HG03097 (cell line): Measurements from ENCODE around the gene RPA1.
"Not testable (repeated sequence)": the region's sequence is repeated elsewhere in the genome, so short reads cannot be mapped to it uniquely, and the experiment has no call there.

Source experiments
- ATAC-seq: cut with Tn5 transposase; IDR thresholded peaks from one replicate; pipeline ENCODE4 v1.9.1; 2021; ENCODE audit not compliant: unreplicated experiment, low FRiP score

Gene RPA1

DNA sequence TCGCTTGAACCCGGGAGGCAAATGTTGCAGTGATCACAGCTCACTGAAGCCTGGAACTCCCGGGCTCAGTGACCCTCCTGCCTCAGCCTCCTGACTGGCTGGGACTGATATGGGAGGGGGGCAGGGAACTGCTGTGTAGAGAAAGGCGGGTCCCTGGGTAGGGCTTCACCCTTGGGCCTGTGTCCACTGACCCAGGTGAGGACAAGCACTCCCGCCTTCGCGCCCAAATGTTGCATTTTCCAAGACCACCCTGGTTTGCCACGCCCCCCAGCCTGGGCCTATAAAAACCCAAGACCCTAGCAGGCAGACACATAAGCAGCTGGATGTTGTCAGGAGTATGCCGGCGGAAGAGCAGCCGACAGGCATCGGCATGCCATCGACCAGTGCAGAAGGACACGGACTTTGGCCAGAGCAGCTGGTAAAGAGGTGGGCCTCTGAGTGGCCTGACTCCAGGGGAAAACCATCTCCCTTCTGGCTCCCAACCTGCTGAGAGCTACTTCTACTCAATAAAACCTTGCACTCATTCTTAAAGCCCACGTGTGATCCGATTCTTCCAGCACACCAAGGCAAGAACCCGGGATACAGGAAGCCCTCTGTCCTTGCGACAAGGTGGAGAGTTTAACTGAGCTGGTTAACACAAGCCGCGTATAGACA lies 19.2 kb upstream of the RPA1 start:
- no peak for ATAC-seq

DNA sequence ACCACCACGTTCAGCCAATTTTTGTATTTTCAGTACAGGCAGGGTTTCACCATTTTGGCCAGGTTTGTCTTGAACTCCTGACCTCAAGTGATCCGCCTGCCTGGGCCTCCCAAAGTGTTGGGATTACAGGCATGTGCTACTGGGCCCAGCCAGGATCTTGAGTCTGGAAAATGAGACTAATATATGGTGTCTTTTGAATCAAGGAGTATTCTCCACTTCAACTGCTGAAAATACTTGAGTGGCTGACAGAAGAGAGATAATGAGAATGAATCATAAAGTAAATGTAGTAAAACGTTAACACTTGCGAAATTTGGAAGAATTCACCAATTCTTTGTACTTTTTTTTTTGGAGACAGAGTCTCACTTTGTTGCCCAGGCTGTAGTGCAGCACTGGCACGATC lies 16.7 kb upstream of the RPA1 start:
- no peak for ATAC-seq

DNA sequence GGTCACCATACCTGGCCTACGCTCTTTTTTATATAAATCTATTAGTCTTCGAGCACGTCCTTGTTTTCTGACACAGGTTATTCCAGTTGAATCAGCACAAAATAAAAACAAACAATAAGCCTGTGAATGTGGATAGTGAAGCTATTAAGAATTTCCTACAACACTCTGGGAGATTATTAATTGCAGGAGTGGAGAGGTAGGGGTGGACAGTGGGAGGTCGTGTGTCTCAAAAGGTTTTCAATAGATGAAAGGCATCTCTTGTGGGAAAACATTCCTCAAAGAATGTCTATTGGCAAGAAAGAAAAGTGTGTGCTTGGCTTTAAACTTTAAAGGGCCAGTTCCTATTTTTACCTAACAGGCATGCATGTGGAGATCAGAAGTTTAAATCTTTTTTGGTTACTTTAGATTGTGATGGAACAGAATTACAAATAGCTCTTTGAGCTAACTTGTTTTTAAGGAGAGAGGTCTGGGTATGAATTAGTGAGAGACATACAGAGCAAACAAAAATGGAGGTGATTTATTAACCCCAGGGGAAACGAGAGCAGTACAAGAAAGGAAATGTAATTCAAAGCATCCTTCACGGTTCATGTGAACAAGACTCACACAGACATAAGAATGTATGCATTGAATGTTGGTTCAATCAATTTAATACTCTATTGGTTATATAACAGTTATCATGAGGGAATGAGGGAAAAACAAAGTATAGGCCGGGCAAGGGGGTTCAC lies 9.1 kb upstream of the RPA1 start:
- no peak for ATAC-seq

DNA sequence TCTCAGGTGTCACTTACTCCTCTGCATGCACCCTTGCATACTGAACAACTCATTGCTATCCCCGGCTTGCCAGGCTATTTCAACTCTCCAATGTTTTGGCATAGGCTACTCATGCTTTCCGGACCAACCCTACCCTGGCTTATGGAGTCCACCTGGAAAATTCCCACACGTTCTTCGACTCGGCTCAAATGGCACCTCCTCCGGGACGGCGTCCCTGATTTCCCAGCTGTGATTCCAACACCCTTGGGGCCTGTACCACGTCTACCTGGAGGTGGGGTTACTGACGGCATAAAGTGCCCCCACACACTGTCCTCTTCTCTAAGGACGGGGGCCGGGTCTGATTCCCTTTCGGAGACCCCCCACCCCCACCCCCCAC lies 601 bp upstream of the RPA1 start:
- ATAC-seq, result no peak

- no peak for ATAC-seq
Measured at GRCh38 chr17:1830288-1830687, 483 bp downstream of the RPA1 start.

- ATAC-seq, result peak; percentile 54
Measured at GRCh38 chr17:1834380-1835149, 4.8 kb downstream of the RPA1 start.

DNA sequence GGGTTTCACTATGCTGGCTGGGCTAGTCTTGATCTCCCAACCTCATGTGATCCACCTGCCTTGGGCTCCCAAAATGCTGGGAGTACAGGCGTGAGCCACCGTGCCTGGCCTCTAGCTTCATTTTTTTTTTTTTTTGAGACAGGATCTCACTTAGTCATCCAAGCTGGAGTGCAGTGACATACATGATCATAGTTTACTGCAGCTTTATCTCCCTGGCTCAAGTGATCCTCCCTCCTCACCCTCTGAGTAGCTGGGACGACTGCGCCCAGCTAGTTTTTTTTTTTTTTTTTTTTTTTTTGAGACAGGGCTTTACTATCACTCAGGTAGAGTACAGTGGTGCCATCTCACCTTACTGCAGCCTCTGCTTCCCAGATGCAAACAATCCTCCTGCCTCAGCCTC lies 9.7 kb downstream of the RPA1 start:
- ATAC-seq, result no peak

GRCh38 chr17:1843947-1844346 lies 14.1 kb downstream of the RPA1 start:
- ATAC-seq, result no peak

DNA sequence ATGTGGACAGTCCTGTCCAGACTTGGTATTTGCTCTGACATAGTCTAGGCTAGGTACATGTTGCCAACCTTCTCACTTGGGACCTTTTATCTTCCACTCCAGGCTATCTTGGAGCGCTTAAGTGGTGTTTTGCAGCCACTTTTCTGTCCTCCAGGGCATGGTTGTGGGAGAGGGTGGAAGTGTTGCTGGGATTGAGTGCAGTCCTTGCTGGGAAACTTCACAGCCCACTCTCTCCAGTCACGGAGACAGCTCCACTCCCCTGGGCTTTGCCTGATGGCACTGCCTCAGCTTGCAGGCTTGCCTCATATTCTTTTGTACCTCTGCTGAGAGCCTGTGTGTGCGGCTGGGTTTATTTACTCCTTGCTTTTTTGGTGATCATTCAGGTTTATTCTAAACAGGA lies 17.4 kb downstream of the RPA1 start:
- ATAC-seq, result no peak

- ATAC-seq, result no peak
Measured at GRCh38 chr17:1852327-1852726, 22.5 kb downstream of the RPA1 start.

DNA sequence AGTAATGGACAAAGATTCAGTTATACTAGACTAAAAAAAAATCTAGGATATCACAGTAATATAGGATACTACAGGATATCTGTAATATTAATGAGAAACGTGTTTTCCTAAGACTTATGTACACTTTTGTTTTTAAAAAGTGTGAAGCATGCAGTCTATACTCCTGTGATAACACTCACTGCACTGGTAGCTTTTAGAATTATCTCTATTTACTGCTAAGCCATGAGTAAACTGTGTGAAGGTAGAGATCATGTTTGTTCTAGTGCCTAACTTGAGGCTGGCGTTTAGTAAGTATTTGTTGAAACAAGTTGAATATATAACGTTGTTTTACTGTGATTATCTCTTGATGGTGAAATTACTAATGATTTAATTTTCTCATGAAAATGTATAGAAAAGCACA lies 23.9 kb downstream of the RPA1 start:
- no peak for ATAC-seq

DNA sequence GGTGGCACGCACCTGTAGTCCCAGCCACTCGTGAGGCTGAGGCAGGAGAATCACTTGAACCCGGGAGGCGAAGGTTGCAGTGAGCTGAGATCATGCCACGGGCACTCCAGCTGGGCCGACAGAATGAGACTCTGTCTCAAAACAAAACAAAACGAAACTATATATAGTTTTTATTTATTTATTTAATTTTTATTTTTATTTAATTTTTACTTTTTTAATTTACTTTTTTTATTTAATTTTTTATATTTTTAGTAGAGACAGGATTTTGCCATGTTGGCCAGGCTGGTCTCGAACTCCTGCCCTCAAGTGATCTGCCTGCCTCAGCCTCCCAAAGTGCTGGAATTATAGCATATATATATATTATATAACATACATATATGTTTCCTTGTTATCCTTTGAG lies 26.7 kb downstream of the RPA1 start:
- not testable (repeated sequence) for ATAC-seq

DNA sequence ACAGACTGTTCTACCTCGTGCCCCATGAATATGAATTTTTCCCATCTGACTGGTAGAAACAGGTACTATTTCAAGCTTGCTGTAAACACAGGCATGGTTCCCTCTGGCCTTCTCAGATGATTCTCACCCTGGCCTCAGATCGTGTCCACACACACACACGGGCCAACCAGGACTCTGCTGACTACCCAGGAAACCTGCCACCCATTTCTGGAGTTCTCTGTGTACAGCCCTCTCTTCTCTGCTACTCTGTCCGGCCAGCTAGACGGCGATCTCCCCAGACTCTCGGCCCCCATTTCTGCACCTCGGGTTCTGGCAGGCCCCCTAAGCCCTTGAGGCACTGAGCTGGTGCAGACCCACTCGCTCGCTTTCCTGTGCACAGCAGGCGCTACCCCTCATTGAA lies 31.2 kb downstream of the RPA1 start:
- ATAC-seq, result no peak

GRCh38 chr17:1861391-1862010 lies 31.7 kb downstream of the RPA1 start:
- no peak for ATAC-seq

DNA sequence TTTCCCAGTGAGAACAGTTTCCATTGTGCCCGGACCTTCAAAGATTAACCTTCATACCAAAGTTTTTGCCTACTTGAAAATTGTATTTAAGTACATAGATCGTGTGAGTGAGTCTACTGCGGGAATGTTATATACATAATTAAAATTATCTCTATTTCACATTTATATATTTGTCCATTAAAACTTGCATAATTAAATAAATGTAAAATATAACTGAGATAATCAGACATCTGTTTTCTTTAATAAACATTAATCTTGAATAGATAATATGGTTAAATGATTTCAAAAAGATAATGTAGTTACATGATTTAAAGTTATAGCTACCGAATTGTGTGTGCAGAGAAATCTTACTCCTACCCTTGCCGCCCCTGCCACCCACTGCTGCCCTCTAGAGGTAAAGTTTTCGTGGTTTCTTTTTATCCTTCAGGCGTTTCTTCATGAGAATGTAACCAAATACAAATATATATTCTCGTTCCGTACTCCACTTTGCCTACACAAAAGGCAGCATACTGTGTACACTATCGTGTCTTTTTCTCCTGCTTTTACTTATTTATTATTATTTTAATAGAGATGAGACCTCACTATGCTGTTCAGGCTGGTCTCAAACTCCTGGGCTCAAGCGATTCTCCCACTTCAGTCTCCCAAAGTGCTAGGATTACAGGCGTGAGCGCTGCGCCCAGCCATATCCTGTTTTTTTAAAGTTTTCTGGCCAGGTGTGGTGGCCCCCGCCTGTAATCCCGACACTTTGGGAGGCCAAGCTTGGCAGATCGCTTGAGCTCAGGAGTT lies 35.6 kb downstream of the RPA1 start:
- ATAC-seq, result no peak

DNA sequence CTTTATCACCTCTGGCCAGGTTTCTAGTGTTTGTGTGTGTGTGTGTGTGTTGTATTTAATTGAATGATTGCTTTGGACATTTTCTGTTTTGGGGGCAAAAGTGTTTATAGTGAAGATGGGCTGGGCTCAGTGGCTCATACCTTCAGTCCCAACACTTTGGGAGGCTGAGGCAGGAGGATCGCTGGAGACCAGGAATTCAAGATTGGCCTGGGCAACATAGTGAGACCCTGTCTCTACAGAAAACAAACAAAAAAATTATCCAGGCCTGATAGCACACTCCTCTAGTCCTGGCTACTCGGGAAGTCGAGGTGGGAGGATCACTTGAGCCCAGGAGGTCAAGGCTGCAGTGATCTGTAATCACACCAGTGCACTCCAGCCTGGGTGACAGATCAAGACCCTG lies 37.5 kb downstream of the RPA1 start:
- no peak for ATAC-seq

DNA sequence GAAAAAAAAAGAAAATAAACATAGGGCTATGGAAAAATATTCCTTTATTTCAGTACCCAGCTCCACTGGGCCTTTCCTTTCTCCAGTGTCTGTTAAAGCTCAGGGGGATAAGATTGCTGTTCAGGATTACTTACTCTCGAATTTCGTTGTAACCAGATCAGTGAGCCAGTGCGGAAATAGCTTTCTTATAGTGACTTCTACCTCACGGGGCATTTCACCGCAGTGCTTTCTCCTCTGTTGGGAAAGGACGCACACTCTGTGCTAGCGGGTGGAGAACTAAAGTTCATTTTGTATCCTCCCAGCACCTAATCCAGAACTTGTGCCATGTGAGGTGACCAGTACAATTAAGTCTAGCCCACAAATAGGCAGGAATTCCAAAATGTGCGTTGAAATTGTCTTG lies 38.3 kb downstream of the RPA1 start:
- ATAC-seq, result no peak

GRCh38 chr17:1870592-1870991 lies 40.8 kb downstream of the RPA1 start:
- no peak for ATAC-seq

DNA sequence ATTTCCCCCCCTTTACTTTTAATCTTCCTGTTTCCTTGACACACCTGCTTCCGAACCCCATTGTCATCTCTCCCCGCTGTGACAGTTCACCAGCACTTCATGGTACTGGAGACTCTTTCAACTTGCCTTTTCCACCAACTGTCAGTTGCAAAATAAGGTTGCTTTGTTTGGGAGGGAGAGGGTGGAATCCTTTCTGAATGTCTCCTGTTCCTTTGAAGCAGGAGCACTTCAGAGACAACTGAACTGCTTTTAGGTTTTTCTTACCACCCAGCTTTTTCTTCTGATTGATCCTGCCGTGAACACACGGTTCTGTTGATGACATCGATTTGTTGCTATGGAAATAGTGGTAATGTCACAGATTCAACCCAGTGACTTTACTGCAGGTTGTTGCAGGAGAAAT lies 42.0 kb downstream of the RPA1 start:
- ATAC-seq, result no peak

- ATAC-seq, result no peak
Measured at GRCh38 chr17:1872254-1872653, 42.4 kb downstream of the RPA1 start.

GRCh38 chr17:1872976-1873375 lies 43.2 kb downstream of the RPA1 start:
- ATAC-seq, result no peak
